DMS 273 (cell line): ENCODE measurements around the gene BAHCC1.

Experiments
- DNase-seq: peaks from one replicate; lab custom pipeline; 2025; ENCODE audit not compliant: unreplicated experiment; lab: John Stamatoyannopoulos, UW

Gene BAHCC1

DNA sequence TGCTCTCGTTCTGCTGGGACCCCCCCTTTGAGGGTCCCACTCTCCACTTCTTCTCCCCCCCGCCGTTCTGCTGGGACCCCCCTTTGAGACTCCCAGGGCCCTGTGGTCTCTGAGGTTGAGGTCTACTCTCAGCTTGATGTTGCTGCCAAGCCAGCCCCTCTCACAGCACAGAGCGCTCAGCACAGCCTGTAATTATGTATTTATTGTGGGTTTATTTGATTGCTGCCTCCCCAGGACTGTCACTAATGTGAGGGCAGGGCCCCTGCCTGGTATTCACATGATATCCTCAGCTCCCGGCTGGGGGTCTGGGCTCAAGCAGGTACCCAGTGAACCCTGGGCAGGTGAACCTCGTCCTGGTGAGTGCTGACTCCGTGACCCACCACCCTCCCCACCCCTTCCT, 81.9 kb downstream of the BAHCC1 start:
- no peak for DNase-seq

DNA sequence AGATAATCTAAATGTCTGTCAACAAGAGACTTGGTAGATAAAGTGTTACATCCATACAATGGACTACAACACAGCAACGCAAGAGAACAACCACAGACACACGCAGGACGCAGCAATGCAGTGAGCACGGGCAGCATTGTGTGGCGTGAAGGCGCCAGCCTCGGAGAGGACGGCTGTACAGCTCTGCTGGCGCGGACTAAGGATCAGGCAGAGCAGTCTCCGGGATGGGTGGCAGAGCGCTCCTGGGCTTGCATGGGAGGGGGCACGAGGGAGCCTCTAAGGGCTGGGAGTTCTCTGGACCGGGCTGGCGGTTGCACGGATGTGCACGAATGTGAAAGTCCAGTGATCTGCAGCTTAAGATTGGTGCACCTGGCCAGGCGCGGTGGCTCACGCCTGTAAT, 82.9 kb downstream of the BAHCC1 start:
- DNase-seq, result no peak

DNA sequence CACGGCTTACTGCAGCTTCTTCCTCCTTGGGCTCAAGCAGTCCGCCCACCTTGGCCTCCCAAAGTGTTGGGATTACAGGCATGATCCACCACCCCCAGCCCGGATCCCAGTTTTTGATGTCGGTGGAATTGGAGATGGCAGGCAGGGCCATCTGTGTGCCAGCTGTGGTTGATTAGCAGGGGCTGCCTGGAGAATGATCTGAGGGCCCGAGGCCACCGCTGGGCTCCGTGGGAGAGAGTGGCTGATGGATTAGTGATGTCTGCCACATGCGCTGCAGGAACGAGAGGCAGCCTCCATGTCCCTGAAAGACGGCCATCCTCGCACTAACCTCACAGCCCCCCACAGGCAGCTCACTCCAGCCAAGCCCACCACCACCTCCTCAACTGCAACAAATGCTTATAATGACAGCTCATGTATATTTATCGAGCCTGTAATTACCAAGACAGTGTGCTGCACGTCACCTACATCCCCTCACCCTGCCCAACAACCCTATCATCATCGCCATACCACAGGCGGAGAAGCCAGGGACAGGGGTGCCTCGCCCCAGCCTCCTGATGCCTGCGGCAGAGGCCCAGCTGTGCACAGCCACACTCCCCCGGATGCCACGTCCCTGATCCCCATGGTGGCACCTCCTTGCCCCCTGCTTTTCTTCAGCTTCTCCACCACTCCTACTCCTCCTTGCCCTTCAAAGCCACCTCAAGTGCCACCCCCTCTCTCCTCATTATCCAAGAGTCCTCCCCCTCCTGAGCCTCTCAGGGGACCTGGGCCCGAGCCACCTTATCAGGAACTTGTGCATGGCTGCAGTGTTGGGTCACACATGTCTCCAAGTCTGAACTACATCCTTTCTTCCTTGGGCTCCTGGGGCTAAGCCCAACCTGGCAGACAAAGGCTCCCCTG, 84.2 kb downstream of the BAHCC1 start:
- peak; percentile 33 for DNase-seq

DNA sequence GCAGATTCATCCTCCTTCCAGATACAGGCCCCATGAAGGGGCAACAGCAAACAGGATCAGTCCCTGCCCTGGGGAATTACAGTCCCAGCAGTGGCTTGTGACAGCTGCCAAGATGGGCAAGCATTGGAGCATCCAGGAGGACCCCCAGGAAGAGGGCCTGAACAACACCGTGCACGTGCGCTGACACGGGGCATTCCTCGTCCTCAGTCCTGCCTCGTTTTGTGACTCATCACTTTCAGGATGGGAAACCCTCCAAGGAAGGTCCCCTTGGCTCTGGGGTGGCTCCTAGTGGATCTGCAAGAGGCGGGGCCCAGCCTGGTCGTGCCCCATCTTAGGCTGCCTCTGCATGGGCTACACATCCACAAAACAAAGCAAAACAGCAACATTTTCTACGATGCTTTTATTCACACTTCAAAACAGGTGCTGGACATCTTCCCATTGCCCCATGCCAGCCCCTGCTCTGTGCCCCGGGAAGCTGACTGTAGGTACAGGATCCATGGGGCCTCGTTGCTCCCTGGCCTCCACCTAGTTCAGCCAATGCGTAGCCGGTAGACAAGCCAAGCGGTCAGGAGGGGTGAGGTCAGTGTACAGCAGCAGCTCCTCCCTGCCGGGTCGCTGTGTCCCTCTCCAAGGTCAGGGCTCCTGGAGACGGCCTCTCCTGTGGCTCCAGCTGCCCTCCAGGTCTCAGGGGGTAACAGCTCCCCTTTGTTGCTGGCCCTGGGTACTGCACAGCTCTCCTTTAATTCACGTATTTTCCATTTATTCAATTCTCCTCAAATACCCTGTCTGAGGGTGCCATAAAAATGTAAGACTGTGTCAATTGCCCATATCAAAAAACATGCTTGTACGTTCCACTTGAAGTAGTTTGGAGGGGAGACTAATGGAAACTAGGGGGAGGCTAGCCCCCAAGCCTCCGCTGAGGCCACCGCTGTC, 85.1 kb downstream of the BAHCC1 start:
- peak; percentile 39 for DNase-seq

DNA sequence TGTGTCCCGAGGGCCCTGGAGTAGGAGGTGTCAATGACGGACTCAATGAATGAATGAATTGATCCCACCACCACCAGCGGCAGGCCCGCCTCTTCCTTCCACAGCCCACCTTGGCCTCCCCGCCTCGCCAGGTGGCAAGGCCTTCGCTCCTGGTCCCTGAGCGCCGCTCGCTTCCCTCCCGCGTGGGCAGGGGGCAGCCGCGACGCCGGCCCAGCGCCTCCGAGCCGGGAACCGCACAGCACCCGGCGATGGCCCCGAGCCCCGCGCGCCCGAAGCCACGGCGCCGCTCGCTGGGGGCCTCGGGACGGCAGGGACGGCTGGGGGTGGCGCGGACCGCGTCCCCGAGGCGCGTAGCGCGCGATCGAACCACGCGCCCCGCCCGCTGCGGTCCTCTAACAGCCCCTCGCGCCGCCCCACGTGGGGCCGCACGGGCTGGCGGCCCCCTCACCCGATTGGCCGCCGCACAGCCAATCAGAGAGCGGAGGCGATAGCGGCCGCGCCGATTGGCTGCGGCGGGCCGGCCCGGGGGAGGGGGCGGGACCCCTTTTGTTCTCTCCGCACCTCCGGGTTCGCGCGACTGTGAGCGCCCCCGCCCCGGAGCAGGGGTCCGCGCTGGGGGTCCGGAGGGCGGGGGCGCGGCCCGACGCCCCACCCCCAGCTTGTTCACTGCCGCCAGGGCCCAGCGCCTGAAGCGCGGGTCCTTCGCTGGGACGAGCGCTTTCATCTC, 86.0 kb downstream of the BAHCC1 start:
- peak; percentile 94 for DNase-seq

DNA sequence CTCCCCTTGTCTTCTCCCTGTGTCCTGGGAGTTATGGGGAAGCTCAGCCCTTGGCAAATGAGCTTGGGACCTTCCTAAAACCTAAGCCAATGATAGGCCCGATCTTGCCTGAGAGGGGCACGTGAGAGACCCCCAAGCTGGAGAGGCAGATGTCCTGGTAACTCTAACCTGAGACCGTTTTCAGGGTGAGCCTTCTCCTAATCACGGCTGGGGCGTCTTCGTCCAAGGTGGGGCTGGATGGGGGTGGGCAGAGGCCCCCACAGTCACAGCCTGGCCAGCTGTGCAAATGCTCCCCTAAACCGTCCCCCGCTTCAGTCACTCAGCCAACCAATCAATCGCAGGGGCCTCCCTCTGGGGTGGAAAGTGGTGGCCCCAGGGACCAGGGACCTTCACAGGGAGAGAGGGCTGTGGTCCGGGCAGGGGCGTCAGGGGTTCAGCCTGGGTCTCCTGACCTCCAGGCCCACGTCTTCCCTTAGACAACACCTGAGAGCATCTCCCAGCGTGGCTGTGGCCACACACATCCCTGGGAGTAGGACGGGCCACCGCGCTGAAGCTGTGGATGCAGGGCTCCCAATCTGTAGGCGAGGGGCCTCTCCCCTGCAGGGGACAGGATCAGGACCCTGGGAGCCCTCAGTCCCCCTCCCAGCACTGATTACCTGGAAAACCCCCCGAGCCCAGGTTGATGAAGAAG, 86.7 kb downstream of the BAHCC1 start:
- peak; percentile 74 for DNase-seq

DNA sequence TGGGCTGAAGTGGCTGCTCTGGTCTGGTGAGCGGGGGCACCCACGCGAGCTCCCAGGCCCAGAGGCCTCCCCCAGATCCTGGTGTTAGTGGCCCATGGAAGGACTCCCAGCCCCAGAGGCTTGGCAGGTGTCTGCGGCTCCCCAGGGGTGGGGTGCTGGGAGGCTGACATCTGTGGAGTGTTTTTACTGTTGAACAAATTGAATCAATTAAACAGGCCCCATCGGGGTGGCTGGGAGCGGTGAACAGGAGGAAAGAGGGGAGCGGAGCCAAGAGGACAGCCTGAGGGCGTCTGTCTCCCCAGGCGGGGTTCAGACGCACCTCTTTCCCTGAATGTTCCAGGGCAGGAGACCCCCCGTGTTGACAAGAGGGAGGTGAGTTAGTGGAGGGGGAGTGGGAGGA, 87.4 kb downstream of the BAHCC1 start:
- DNase-seq, result peak; percentile 91

DNA sequence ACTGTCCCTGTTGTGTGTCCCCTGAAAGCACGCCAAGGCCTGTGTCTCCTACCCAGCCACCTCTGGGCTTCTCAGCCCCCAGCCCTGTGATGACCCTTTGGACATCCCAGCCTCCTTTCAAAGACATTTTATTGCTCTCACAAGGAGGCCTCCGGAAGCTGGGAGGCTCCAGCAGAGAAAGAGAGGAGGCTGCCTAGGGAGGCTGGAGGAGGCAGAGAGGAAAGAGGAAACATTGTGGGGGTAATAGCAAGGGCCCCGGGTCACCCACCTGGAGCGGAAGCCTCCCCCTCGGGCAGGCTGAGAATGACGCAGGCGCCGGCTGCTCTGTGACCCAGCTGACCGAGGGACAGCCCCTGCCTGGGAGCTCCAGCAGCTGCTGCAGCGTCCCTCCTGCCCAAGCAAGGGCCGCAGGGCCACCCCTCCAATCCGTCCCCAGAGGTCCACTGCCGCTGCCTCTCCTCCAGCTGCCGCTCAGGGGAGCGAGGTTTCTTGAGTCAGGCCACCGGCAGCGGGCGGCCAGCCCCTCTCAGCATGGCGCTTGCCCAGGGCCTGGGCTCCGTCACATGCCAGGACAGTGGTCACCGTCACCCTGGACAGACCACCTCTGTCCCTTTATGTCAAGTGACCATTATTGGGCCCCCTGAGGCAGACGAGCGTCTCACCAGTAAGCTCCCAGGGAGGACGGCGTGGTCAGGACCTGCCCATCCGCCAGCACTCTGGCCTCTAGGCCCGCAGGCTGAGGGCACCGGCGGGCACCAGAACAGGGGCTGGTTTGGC, 88.0 kb downstream of the BAHCC1 start:
- DNase-seq, result peak; percentile 66

DNA sequence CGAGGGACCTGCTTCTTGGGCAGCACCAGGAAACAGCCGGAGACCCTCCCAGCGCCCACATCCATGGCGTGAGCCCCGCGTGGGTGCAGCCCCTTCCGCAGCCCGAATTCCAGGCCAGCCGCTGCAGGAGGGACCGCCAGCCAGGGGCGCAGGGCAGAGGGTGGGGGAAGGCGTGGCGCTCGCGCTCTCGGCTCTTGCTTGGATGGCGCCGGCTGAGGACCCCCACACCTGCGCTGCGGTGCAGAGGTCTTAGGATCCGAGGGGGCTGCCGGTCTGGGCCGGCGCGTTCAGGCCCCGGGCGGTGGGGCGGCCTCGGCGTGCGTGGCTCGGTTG, 88.6 kb downstream of the BAHCC1 start:
- no peak for DNase-seq

DNA sequence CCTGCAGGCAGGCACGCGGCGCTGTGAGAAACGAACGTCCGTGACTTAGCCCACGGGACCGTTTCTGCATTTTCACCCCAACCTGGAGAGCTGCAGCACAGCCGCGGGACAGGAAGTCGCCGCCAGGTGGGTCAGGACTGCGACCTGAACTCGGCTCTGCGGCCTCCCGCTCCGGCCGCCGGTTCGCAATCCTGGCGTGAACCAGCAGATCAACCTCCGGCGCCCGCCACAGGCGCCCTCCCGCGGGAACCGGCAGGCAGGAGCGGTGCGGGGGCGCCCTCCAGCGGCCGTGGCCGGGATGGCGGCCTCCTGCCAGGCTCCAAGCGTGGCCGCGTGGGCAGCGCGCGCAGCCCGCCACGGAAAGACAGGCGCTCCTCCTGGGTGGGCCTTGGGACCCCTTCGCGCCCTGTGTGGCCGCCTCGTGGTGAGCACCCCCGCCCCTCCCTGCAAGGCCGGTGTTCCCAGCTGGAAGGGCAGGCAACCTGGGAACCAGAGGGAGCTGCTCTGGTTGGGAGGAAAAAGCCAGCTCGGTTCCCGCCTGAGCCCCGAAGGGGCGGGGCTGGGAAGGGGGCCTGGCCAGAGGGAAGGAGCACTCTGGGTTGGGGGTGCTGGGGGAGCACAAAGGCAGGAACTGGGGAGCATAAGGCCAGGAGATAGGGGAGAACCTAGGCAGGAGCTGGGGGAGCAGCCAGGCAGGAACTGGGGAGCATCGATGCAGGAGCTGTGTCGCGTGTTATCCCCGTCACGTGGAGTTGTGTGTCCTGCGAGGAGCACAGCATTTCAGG, 89.1 kb downstream of the BAHCC1 start:
- peak; percentile 95 for DNase-seq

DNA sequence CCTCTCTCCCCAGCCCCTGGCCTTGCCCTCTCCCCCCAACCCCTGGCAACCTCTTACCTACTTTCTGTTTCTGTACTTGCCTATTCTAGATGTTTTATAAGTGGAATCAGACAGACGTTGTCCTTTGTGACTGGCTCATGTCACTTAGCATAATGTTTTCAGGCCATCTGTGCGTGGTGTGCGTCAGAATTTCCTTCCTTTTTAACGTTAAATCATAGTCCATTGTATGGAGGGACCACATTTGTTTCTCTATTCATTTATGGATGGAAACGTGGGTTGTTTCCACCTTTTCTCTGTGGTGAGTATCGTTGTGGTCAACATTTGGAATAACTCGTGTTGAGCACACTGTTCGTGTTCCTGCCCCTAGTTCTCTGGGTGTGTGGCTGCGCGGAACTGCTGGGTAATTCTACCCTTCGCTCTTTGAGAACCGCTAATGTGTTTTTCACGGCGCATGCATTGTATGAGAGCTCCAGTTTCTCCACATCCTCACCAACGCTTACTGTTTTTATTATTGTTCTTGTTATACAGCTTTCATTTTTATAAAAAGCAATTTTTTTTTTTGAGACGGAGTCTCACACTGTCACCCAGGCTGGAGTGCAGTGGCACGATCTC, 91.0 kb downstream of the BAHCC1 start:
- peak; percentile 55 for DNase-seq

DNA sequence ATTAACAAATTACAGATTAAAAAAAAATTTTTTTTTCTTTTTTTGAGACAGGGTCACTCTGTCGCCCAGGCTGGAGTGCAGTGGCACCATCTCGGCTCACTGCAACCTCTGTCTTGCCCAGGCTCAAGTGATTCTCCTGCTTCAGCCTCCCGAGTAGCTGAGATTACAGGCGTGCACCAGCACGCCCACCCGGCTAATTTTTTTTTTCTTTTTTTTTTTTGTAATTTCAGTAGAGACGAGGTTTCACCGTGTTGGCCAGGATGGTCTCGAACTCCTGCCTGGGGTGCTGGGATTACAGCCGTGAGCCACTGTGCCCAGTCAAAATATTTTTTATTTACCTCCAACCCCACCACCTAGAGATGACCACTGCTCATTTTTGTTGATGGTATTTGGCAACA, 91.8 kb downstream of the BAHCC1 start:
- no peak for DNase-seq

DNA sequence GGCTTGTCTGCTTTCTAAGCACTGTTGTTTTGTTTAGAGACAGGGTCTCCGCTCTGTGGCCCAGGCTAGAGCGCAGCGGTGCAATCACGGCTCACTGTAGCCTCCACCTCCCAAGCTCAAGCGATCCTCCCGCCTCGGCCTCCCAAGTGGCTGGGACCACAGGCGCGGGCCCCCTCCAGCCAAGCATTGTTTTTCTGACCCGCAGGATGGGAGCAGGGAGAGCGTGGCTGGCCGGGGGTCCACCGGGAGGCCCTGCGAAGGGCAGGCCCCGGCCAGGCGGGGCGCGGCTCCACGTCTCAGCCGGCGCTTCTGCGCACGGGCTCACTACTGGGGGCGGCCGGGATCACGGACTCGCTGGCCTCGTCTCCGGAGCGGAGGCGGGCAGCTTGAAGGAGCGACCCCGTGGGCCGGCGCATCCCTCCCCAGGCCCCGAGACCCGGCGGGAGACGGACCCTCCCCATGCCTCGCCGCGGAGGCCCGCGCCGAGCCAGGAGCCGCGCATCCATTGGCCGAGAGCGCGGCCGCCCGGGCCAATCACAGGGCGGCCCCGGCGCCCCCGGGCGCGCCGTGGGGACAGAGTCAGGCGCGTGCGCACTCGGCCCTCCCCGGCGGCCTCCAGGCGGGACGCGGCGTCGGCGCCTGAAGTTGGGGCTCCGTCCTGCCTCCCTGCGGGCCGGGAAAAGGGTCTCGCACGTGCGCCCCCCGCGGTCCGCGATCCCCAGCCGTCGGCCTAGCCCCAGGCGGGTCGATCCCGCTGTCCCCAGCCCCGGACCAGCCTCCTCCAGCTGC, 92.4 kb downstream of the BAHCC1 start:
- peak; percentile 93 for DNase-seq

DNA sequence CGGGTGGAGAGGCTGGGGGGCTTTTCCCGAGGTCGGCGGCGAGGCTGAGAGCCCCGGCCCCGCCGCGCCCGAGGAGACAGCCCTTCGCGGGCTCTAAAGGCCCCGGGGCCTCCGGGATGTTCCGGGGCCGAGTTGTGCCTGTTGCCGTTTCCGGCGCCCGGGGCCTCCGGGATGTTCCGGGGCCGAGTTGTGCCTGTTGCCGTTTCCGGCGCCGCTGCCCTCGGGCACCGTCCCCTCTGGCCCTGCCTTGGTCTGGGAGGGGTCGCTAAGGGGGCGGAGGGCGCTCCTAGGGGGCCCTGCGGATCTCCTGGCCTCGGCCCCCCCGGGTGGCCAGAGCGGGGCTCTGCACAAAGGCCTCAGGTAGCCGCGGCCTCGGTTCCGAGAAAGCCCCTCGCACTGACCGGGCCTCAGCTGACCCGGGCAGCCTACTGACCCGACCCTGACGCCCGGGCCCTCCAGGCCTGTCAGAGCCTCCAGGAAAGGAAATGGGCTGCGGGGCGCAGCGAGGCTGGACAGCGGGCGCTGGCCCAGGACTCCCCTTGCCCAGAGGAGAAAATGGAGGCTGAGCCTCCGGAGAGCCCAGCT, 93.1 kb downstream of the BAHCC1 start:
- DNase-seq, result no peak

DNA sequence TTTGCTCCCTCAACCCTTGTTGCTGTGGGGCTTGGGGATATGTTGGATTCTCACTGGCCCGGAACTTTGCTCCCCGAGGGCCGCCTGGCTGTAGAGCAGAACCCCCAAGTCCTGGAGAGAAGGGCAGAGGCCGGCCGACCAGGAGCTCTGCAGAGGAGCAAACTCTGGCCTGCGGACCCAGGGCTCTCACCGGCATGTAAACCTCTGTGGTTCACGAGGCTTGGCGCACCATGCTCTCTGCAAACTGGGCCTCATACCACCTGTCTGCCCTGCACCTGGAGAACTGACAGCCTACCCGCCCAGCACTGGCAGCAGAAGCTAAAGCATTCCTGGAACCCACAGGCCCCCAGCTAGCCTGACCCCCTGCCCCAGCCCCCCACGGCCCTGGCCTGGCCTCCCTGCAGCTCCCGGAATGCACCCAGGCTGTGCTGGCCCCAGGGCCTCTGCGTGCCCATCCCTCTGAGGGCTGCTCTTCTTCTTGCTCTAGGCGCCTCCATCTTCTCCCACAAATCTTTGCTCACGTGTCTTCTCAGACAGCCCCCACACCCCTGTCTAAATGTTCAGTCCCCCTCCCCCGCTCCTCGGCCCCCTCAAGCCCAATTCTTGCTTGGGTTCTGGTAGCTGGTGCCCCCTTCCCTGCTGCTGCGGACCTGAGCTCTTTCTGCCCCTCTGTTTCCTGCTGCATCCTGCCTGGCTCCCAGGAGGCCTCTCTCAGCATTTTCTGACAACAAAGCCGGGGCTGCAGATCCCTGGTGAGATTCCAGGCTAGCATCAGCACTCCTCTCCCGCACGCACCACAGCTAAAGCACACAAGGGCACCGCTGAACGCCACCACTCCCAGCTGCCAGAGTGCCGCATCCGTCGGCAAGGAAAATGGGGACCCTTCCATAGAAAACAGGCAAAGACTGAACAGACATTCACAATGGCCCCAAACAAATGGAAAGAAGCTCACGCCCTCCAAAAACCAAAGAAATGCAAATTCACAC, 94.0 kb downstream of the BAHCC1 start:
- no peak for DNase-seq
